SIG-M5 treated with dmso at 0.1 percent for 504 hours (cell line): Measurements from ENCODE around the gene TC2N.
"Not testable (repeated sequence)": the region's sequence is repeated elsewhere in the genome, so short reads cannot be mapped to it uniquely, and the experiment has no call there.

ENCODE experiments used
- DNase-seq: peaks from one replicate; lab custom pipeline; 2025; ENCODE audit not compliant: unreplicated experiment; lab: John Stamatoyannopoulos, UW

TC2N gene

GRCh38 chr14:91889477-91890211 is 22.3 kb upstream of the TC2N start:
- DNase-seq = no peak

- no peak for DNase-seq
These were observed 21.5 kb upstream of the TC2N start for GRCh38 chr14:91888641-91889476.

GRCh38 chr14:91886961-91887360 is 19.6 kb upstream of the TC2N start:
- DNase-seq = no peak

- DNase-seq = no peak
These were observed 18.5 kb upstream of the TC2N start for GRCh38 chr14:91885839-91886238.

GRCh38 chr14:91885113-91885712 is 17.9 kb upstream of the TC2N start:
- no peak for DNase-seq

GRCh38 chr14:91884664-91885063 is 17.3 kb upstream of the TC2N start:
- no peak for DNase-seq

- DNase-seq = no peak
These were observed 16.4 kb upstream of the TC2N start for GRCh38 chr14:91883753-91884152.

GRCh38 chr14:91882776-91883175 is 15.4 kb upstream of the TC2N start:
- no peak for DNase-seq

- DNase-seq = no peak
These were observed 15.0 kb upstream of the TC2N start for GRCh38 chr14:91882369-91882768.

- no peak for DNase-seq
These were observed 11.9 kb upstream of the TC2N start for GRCh38 chr14:91879196-91879595.

- DNase-seq = no peak
These were observed 10.9 kb upstream of the TC2N start for GRCh38 chr14:91878274-91878673.

GRCh38 chr14:91877376-91877915 is 10.1 kb upstream of the TC2N start:
- no peak for DNase-seq

- DNase-seq = no peak
These were observed 9.2 kb upstream of the TC2N start for GRCh38 chr14:91876492-91876891.

GRCh38 chr14:91875525-91876286 is 8.4 kb upstream of the TC2N start:
- no peak for DNase-seq

- no peak for DNase-seq
These were observed 6.4 kb upstream of the TC2N start for GRCh38 chr14:91873471-91874415.

GRCh38 chr14:91872517-91873470 is 5.5 kb upstream of the TC2N start:
- DNase-seq = peak; percentile 80

- peak; percentile 45 for DNase-seq
These were observed 4.7 kb upstream of the TC2N start for GRCh38 chr14:91872011-91872501.

- DNase-seq = not testable (repeated sequence)
These were observed 4.1 kb upstream of the TC2N start for GRCh38 chr14:91871401-91871800.

- no peak for DNase-seq
These were observed 3.6 kb upstream of the TC2N start for GRCh38 chr14:91870890-91871289.
